ENCODE data around the gene ZFAND2A.
"Not testable (repeated sequence)": the region's sequence is repeated elsewhere in the genome, so short reads cannot be mapped to it uniquely, and the experiment has no call there.

GRCh38 chr7:1205742-1206141, 45.7 kb upstream of the ZFAND2A start:
- not testable (repeated sequence) for TF ChIP-seq CTCF, POLR2A (IDR thresholded peaks at IDR 0.05)
